Hepatocyte (in vitro differentiated cells): ENCODE results near the gene PPP1R9A. TPM values are rescaled to one million over a fixed set of nuclear protein-coding genes. Genes with fewer than 3 reads are reported as not detected.

ENCODE experiments used
- DNase-seq: peaks from one replicate; pipeline ENCODE4 v3.0.0-alpha.2; 2016; ENCODE audit warnings: low spot score
- H2AFZ ChIP-seq: fragments of 200-600 bp; sonication (generic); 2 replicates; pipeline ENCODE4 v1.6.0; 2016; ENCODE audit warnings: antibody characterized with exemption, mild to moderate bottlenecking
- H3K27ac ChIP-seq: fragments of 200-600 bp; sonication (generic); 2 replicates; pipeline ENCODE4 v1.5.1; 2016; ENCODE audit warnings: mild to moderate bottlenecking
- H3K27me3 ChIP-seq: fragments of 200-600 bp; sonication (generic); 2 replicates; pipeline ENCODE4 v1.6.1; 2016
- H3K36me3 ChIP-seq: fragments of 200-600 bp; sonication (generic); replicated peaks from 2 replicates; pipeline ENCODE4 v1.5.1; 2016; ENCODE audit warnings: low read depth; ENCODE audit not compliant: insufficient read depth
- H3K4me1 ChIP-seq: fragments of 200-600 bp; sonication (generic); 2 replicates; pipeline ENCODE4 v1.5.1; 2016; ENCODE audit warnings: mild to moderate bottlenecking, moderate library complexity; ENCODE audit not compliant: insufficient read depth
- H3K4me2 ChIP-seq: fragments of 200-600 bp; sonication (generic); 2 replicates; pipeline ENCODE4 v1.6.0; 2016
- H3K4me3 ChIP-seq: fragments of 200-600 bp; sonication (generic); 2 replicates; pipeline ENCODE4 v1.5.1; 2016; ENCODE audit warnings: mild to moderate bottlenecking
- H3K79me2 ChIP-seq: fragments of 200-600 bp; sonication (generic); 2 replicates; pipeline ENCODE4 v1.6.0; 2017; ENCODE audit warnings: mild to moderate bottlenecking
- H3K9me2 ChIP-seq: fragments of 200-600 bp; sonication (generic); replicated peaks from 2 replicates; pipeline ENCODE4 v1.6.0; 2017; ENCODE audit warnings: mild to moderate bottlenecking; ENCODE audit not compliant: insufficient read depth
- H3K9me3 ChIP-seq: fragments of 200-600 bp; sonication (generic); 2 replicates; pipeline ENCODE4 v1.5.1; 2016; ENCODE audit warnings: low read depth, mild to moderate bottlenecking
- H4K20me1 ChIP-seq: fragments of 200-600 bp; sonication (generic); 2 replicates; pipeline ENCODE4 v1.6.0; 2016; ENCODE audit warnings: mild to moderate bottlenecking; ENCODE audit not compliant: insufficient read depth, poor library complexity, severe bottlenecking
- CTCF ChIP-seq: fragments of 200-600 bp; sonication (generic); IDR thresholded peaks from 2 replicates; pipeline ENCODE4 v1.5.1; 2016; ENCODE audit warnings: antibody characterized with exemption, mild to moderate bottlenecking; ENCODE audit not compliant: poor library complexity
- EZH2 ChIP-seq: fragments of 200-600 bp; sonication (generic); IDR thresholded peaks from 2 replicates; pipeline ENCODE4 v1.6.1; 2016; ENCODE audit warnings: antibody characterized with exemption, mild to moderate bottlenecking, borderline replicate concordance
- EZH2phosphoT487 ChIP-seq: fragments of 200-600 bp; sonication (generic); IDR thresholded peaks from one replicate; pipeline ENCODE4 v1.6.1; 2018; ENCODE audit warnings: antibody characterized with exemption, mild to moderate bottlenecking, low read depth, moderate library complexity; ENCODE audit not compliant: unreplicated experiment, severe bottlenecking
- WGBS: methylation state at CpG from one replicate; pipeline ENCODE4 v1.1.6; 2016; ENCODE audit warnings: low lambda C conversion rate; ENCODE audit errors: missing lambda C conversion rate; 5-methylcytosine and 5-hydroxymethylcytosine counted together
- polyA plus RNA-seq: library from polyadenylated mRNA; unstranded; fragments of >200 nt; fragmentation: Nextera tagmentation; extraction: Ambion mirVana; gene quantifications from 2 replicates; pipeline ENCODE4 v1.2.1, GENCODE V29; 2016
- total RNA-seq: library from RNA; depleted of rRNA; stranded (reverse); fragments of >200 nt; gene quantifications from 2 replicates; pipeline ENCODE4 v1.2.3, GENCODE V29; 2014

PPP1R9A gene
- total and polyA plus RNA-seq, 2 experiments from 2014 or later: 11.7 to 25.7 TPM

DNA sequence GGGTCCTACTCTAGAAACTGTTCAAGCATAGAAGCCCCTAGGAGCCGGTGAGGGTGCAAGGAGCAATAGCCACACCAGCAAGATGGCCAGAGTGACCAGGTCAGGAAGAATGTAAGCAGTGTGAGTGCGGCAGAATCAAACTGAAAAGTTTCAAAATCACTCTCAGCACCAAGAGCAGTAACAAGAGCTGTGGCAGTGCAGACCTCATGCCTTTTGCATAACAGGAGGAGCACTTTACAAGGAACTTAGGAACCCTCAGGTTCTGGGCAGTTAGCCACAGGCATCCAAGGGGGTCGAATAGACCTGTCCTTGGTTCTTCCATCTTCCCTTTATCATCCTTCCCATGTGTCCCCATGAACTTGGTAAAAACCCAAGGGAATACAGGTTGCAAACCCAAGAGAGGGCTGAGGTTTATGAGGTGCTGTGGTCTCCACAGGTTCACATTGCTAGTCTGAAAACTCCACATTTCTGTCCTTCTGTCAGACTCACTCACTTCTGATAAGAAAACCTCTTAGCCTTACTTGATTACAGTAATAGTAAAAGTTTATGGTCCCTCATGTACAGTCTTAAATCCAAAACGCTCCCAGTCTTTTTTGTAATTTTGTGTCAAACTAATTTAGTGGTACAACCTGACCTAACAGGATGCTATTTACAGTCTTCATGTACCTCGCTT is 338.6 kb downstream of the PPP1R9A start:
- Histone ChIP-seq H3K9me2 (no peaks in the 10 kb centered on the region), H3K27ac (no peak overlapping the region), H3K4me1 (peaks cover 12% of the 10 kb centered on the region), H3K27me3 (no peaks in the 10 kb centered on the region), H3K4me2 (peak overlapping the region; percentile 72), H3K9me3 (no peaks in the 10 kb centered on the region), H3K79me2 (no peaks in the 10 kb centered on the region), H3K4me3 (no peak overlapping the region), H3K36me3 (no peaks in the 10 kb centered on the region), H2AFZ (no peak overlapping the region), H4K20me1 (no peaks in the 10 kb centered on the region)
- TF ChIP-seq EZH2phosphoT487: no peak
- no peak for TF ChIP-seq CTCF
- TF ChIP-seq EZH2: no peak
- WGBS: 78% methylated on average over 5 of the region's 5 CpGs
- DNase-seq: no peak

DNA sequence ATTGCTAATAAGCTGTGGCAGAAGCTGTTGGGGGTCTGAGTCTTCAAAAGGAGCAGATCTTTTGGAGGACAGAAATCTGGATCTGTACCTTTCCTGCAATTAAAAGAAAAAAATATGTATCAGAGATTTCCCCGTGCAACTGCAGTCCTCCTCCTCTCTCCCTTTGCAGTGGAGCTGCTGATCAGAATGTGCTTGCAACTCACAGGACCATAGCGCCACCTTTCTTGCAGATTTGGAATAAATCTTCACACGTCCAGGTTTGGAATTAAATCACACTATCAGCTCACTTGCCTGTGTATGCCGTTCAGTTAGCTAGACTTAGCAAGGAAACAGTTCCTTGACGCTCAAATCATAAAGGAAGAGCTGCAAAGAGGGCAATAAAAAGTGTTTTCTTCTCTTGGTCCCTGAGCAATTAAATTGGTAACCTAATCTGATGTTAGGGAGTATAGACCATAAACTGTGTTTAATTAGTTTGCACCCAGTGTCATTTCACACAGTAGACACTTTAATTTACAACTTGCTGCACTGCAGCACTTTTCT is 339.5 kb downstream of the PPP1R9A start:
- Histone ChIP-seq H3K4me1 (peaks cover 4% of the 10 kb centered on the region), H2AFZ (peak overlapping the region; percentile 69), H4K20me1 (no peaks in the 10 kb centered on the region), H3K36me3 (no peaks in the 10 kb centered on the region), H3K79me2 (no peaks in the 10 kb centered on the region), H3K4me3 (no peak overlapping the region), H3K27ac (no peak overlapping the region), H3K27me3 (no peaks in the 10 kb centered on the region), H3K9me2 (no peaks in the 10 kb centered on the region), H3K4me2 (peak overlapping the region; percentile 72), H3K9me3 (no peaks in the 10 kb centered on the region)
- peak; percentile 86 for DNase-seq
- TF ChIP-seq EZH2phosphoT487 (no peak), CTCF (peak; percentile 80)
- WGBS: 7% methylated on average over 5 of the region's 5 CpGs

- no peak for DNase-seq
- H3K79me2 ChIP-seq: no peaks in the 10 kb centered on the region
- H3K27ac ChIP-seq: no peak overlapping the region
- no peaks in the 10 kb centered on the region for H4K20me1 ChIP-seq
- H3K36me3 ChIP-seq: no peaks in the 10 kb centered on the region
- TF ChIP-seq EZH2: no peak
- TF ChIP-seq EZH2phosphoT487: no peak
- TF ChIP-seq CTCF: no peak
- H3K27me3 ChIP-seq: no peaks in the 10 kb centered on the region
- H3K9me3 ChIP-seq: no peaks in the 10 kb centered on the region
- H2AFZ ChIP-seq: no peak overlapping the region
- no peak overlapping the region for H3K4me2 ChIP-seq
- no peak overlapping the region for H3K4me3 ChIP-seq
- H3K4me1 ChIP-seq: peaks cover 4% of the 10 kb centered on the region
- H3K9me2 ChIP-seq: no peaks in the 10 kb centered on the region
- WGBS: 74% methylated on average over 6 of the region's 6 CpGs
Measured at GRCh38 chr7:95250571-95250970, 343.2 kb downstream of the PPP1R9A start.
